ENCODE measurements around the gene OSGIN1. TPM values are rescaled to one million over a fixed set of nuclear protein-coding genes. Genes with fewer than 3 reads are reported as not detected.
A peak's percentile ranks its signal among the peaks of the same experiment; 100 is the strongest.
"Not testable (repeated sequence)": the region's sequence is repeated elsewhere in the genome, so short reads cannot be mapped to it uniquely, and the experiment has no call there.

OSGIN1 gene
- total and polyA plus RNA-seq, 2 donors from 2014 or later = 6.3 to 14.5 TPM

DNA sequence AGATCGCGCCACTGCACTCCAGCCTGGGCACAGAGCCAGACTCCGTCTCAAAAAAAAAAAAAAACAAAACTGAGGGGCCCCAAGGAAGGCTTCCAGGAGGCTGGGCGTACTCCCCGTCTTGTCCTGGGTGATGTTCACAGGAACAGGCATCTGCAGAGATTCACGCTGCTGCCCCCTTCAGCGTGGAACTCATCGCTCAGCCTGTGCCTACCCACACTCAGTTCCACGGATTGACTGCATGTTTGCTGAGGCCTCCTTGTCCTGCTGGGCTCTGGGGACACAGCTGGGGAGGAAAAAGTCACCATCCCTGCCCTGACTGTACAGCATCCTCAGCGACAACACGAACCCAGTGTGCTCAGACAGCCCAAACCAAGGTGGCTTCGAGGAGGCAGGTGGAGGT is 12.9 kb upstream of the OSGIN1 start:
- DNase-seq = no peak
- H3K9ac ChIP-seq (ENCODE audit: low read length in 3 of 3) = no peak overlapping the region
- no peak overlapping the region for H3K4me3 ChIP-seq (ENCODE audit: low read length in 3 of 3)
- no peak for FAIRE-seq
- TF ChIP-seq CTCF (IDR thresholded peaks at IDR 0.05; ENCODE audit: borderline replicate concordance, extremely low read depth, insufficient read depth) = no peak
- no peaks in the 10 kb centered on the region for H3K36me3 ChIP-seq (ENCODE audit: control insufficient read depth in 2 of 3, insufficient read depth in 3 of 3, low read length in 3 of 3)
- no peaks in the 10 kb centered on the region for H3K4me1 ChIP-seq (ENCODE audit: control insufficient read depth in 2 of 3, insufficient read depth in 2 of 3, low read depth in 1 of 3, low read length in 3 of 3)
- intact Hi-C loops (cut with DNase I) = no loop called here
- H3K9me3 ChIP-seq (ENCODE audit: control insufficient read depth in 2 of 3, insufficient read depth in 1 of 3, low read length in 3 of 3) = no peaks in the 10 kb centered on the region
- H3K27ac ChIP-seq (ENCODE audit: low read depth in 2 of 2, low read length in 2 of 2) = no peak overlapping the region
- H3K27me3 ChIP-seq (ENCODE audit: control insufficient read depth, insufficient read depth, low read length) = no peaks in the 10 kb centered on the region

DNA sequence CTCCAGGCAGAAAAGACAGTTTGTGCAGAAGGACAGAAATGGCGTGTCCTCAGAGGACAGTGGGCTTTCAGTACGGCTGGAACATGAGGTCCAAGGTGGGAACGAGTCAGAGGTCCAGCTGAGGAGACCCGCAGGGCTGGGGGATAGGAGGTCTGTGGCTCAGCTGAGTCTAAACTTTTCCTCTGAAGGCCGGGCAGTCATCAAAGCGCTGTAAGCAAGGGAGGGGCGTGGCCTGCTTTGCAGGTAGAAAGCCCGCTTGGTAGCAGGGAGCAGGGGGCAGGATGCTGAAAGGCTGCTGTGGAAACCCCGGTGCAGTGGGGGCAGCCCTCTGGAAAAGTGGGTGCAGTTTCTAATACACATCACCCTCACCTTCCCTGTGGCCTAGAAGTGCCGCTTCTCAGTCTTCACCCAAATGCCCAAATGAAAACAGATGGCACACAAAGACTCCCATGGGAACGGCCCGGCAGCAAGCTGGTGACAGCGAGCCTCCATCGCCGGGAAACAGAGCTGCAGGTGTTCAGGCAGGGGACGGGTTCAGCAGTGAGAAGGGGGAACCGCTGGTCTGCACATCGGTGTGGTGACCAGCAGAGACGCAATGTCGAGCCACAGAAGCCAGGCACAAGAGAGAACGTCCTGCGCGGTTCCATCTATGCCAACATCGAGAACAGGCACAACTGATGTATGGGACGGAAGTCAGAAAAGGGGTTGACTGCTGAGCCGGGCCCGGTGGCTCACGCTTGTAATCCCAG is 12.2 kb upstream of the OSGIN1 start:
- no peak for FAIRE-seq

DNA sequence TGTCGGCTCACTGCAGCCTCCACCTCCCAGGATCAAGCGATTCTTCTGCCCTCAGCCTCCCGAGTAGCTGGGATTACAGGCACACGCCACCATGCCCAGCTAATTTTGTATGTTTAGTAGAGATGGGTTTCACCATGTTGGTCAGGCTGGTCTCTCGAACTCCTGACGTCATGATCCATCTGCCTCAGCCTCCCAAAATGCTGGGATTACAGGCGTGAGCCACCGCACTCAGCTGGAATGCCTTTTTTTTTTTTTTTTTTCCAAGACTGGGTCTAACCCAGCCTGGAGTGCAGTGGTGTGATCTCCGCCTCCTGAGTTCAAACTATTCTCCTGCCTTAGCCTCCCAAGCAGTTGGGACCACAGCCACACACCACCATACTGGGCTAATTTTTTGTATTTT is 11.5 kb upstream of the OSGIN1 start:
- H3K9me3 ChIP-seq (ENCODE audit: control insufficient read depth in 2 of 3, insufficient read depth in 1 of 3, low read length in 3 of 3); H3K27me3 ChIP-seq (ENCODE audit: control insufficient read depth, insufficient read depth, low read length); H3K9ac ChIP-seq (ENCODE audit: low read length in 3 of 3); intact Hi-C loops (cut with DNase I); FAIRE-seq; DNase-seq; H3K4me1 ChIP-seq (ENCODE audit: control insufficient read depth in 2 of 3, insufficient read depth in 2 of 3, low read depth in 1 of 3, low read length in 3 of 3); H3K4me3 ChIP-seq (ENCODE audit: low read length in 3 of 3); H3K36me3 ChIP-seq (ENCODE audit: control insufficient read depth in 2 of 3, insufficient read depth in 3 of 3, low read length in 3 of 3); H3K27ac ChIP-seq (ENCODE audit: low read depth in 2 of 2, low read length in 2 of 2): not testable (repeated sequence)

More for the DNA sequence above, 12.2 kb upstream of the OSGIN1 start:
- H3K27ac ChIP-seq (ENCODE audit: low read depth in 2 of 2, low read length in 2 of 2) = no peak overlapping the region
- H3K9me3 ChIP-seq (ENCODE audit: control insufficient read depth in 2 of 3, insufficient read depth in 1 of 3, low read length in 3 of 3) = no peaks in the 10 kb centered on the region
- no peak overlapping the region for H3K9ac ChIP-seq (ENCODE audit: low read length in 3 of 3)
- TF ChIP-seq CTCF (IDR thresholded peaks at IDR 0.05; ENCODE audit: borderline replicate concordance, extremely low read depth, insufficient read depth) = no peak
- H3K4me1 ChIP-seq (ENCODE audit: control insufficient read depth in 2 of 3, insufficient read depth in 2 of 3, low read depth in 1 of 3, low read length in 3 of 3) = no peaks in the 10 kb centered on the region
- no peaks in the 10 kb centered on the region for H3K36me3 ChIP-seq (ENCODE audit: control insufficient read depth in 2 of 3, insufficient read depth in 3 of 3, low read length in 3 of 3)
- no peaks in the 10 kb centered on the region for H3K27me3 ChIP-seq (ENCODE audit: control insufficient read depth, insufficient read depth, low read length)
- no peak overlapping the region for H3K4me3 ChIP-seq (ENCODE audit: low read length in 3 of 3)
- DNase-seq = no peak
- intact Hi-C loops (cut with DNase I) = no loop called here

DNA sequence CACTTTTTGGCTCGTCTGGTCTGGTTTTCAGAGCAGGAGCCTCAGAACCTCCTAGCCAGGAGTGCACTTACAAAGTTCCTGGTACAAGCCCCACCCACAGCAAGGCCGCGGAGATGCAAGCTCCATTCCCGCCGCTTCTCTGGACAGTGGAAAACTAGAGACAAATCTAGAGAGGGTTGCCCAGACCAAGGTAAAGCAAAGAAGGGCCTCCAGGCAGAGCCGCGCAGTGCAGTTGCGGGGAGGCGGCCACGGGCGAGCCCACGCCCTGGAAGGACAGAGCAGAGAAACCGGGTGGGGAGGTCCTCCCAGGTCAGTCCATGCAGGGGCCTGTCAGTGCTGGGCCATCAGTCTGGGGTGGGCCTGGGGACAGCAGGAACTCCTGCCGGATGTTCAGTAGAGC is 11.0 kb upstream of the OSGIN1 start:
- Histone ChIP-seq H3K4me3 (ENCODE audit: low read length in 3 of 3) (no peak overlapping the region), H3K27ac (ENCODE audit: low read depth in 2 of 2, low read length in 2 of 2) (no peak overlapping the region), H3K36me3 (ENCODE audit: control insufficient read depth in 2 of 3, insufficient read depth in 3 of 3, low read length in 3 of 3) (no peaks in the 10 kb centered on the region), H3K4me1 (ENCODE audit: control insufficient read depth in 2 of 3, insufficient read depth in 2 of 3, low read depth in 1 of 3, low read length in 3 of 3) (no peaks in the 10 kb centered on the region), H3K9ac (ENCODE audit: low read length in 3 of 3) (no peak overlapping the region), H3K9me3 (ENCODE audit: control insufficient read depth in 2 of 3, insufficient read depth in 1 of 3, low read length in 3 of 3) (no peaks in the 10 kb centered on the region), H3K27me3 (ENCODE audit: control insufficient read depth, insufficient read depth, low read length) (no peaks in the 10 kb centered on the region)
- intact Hi-C loops (cut with DNase I) = no loop called here
- TF ChIP-seq CTCF (IDR thresholded peaks at IDR 0.05; ENCODE audit: borderline replicate concordance, extremely low read depth, insufficient read depth) = no peak
- DNase-seq (peak in 1 of 5 donors; percentile 69), FAIRE-seq (no peak)

All from kidney (tissue), 14 donors.